Gastroesophageal sphincter (tissue), 4 donors: Measurements from ENCODE around the gene CFAP68. TPM values are rescaled to one million over a fixed set of nuclear protein-coding genes. Genes with fewer than 3 reads are reported as not detected.

Experiments used
- ATAC-seq: fragments of 150-250 bp; one replicate; pipeline ENCODE4 v1.9.1; 2016; ENCODE audit warnings: mild to moderate bottlenecking, moderate library complexity
- H3K27ac ChIP-seq, 4 donors: fragments of 200-600 bp; sonication (generic) in 3 of 4; 1 replicate in 3 of 4; 2 replicates in 1 of 4; pipeline ENCODE4 v1.5.1; 2016 to 2019
- H3K27me3 ChIP-seq: fragments of 200-600 bp; sonication (generic); one replicate; pipeline ENCODE4 v1.5.1; 2019
- H3K36me3 ChIP-seq, 2 donors: fragments of 200-600 bp; sonication (generic); one replicate each; pipeline ENCODE4 v1.5.1; 2019; ENCODE audit warnings: control low read depth in 1 of 2
- H3K4me1 ChIP-seq, 3 donors: fragments of 200-600 bp; sonication (generic); 1 replicate in 2 of 3; 2 replicates in 1 of 3; pipeline ENCODE4 v1.5.1; 2016 to 2019; ENCODE audit warnings: control low read depth in 2 of 3
- H3K4me3 ChIP-seq, 2 donors: fragments of 200-600 bp; sonication (generic); one replicate each; pipeline ENCODE4 v1.5.1; 2019; ENCODE audit warnings: mild to moderate bottlenecking in 1 of 2, moderate library complexity in 1 of 2
- H3K9me3 ChIP-seq, 3 donors: fragments of 200-600 bp; sonication (generic); one replicate each; pipeline ENCODE4 v1.5.1; 2017 to 2019; ENCODE audit warnings: control low read depth in 2 of 3
- EP300 ChIP-seq: sonication (generic); formaldehyde crosslinking; IDR thresholded peaks from one replicate; pipeline ENCODE4 v1.6.1; 2017; ENCODE audit warnings: antibody characterized with exemption, mild to moderate bottlenecking
- POLR2A ChIP-seq, 2 donors: fragments of 450-650 bp; IDR thresholded peaks; one replicate each; pipeline ENCODE4 v1.6.1; 2017; ENCODE audit warnings: antibody characterized with exemption in 2 of 2, mild to moderate bottlenecking in 2 of 2, moderate library complexity in 1 of 2
- POLR2AphosphoS5 ChIP-seq: sonication (generic); formaldehyde crosslinking; IDR thresholded peaks from one replicate; pipeline ENCODE4 v1.6.1; 2017; ENCODE audit warnings: antibody characterized with exemption
- WGBS, 2 donors: methylation state at CpG; one replicate each; pipeline ENCODE4 v1.1.5; 2018; ENCODE audit warnings: low coverage in 1 of 2; 5-methylcytosine and 5-hydroxymethylcytosine counted together
- total RNA-seq, 4 donors: library from RNA; depleted of rRNA; stranded (reverse); fragments of >200 nt; gene quantifications; one replicate each; pipeline ENCODE4 v1.1.0, GENCODE V29; 2016
- TF ChIP-seq, protein P1 (sequence below), 4 experiments: fragments of 200-600 bp in 2 of 4; fragments of 450-650 bp in 2 of 4; sonication (generic) in 1 of 4; IDR thresholded peaks; one replicate each; pipeline ENCODE4 v1.5.1; 2017 to 2019; ENCODE audit warnings: antibody characterized with exemption in 4 of 4, mild to moderate bottlenecking in 2 of 4, moderate library complexity in 2 of 4

The CFAP68 gene
- total RNA-seq, 4 donors from 2014 or later: 11.7 to 19.3 (median 17.5) TPM

DNA sequence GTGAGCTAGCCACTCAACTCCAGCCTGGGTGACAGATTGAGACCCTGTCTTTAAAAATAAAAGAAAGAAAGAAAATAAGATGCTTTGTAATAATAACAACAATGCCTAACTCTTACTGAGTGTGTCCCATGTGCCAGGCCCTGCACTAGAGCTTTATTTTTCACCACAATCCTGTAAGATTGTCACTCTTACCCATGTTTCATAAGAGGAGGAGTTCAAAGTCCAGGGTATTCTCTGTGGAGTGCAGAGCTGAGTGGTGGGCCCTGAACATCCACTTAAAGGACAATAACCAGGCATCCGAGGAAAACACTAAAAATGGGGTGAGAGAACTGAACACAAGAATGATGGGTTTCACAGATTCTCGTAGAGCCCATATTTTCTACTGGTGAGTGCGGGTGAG lies 38.4 kb downstream of the CFAP68 start:
- TF ChIP-seq POLR2A (IDR thresholded peaks at IDR 0.05): no peak
- no peak for TF ChIP-seq EP300
- no peak for TF ChIP-seq POLR2AphosphoS5
- TF ChIP-seq, protein P1, sequence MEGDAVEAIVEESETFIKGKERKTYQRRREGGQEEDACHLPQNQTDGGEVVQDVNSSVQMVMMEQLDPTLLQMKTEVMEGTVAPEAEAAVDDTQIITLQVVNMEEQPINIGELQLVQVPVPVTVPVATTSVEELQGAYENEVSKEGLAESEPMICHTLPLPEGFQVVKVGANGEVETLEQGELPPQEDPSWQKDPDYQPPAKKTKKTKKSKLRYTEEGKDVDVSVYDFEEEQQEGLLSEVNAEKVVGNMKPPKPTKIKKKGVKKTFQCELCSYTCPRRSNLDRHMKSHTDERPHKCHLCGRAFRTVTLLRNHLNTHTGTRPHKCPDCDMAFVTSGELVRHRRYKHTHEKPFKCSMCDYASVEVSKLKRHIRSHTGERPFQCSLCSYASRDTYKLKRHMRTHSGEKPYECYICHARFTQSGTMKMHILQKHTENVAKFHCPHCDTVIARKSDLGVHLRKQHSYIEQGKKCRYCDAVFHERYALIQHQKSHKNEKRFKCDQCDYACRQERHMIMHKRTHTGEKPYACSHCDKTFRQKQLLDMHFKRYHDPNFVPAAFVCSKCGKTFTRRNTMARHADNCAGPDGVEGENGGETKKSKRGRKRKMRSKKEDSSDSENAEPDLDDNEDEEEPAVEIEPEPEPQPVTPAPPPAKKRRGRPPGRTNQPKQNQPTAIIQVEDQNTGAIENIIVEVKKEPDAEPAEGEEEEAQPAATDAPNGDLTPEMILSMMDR (IDR thresholded peaks at IDR 0.05): no peak
- Histone ChIP-seq H3K4me1 (peaks cover 0 to 50% (median 10%) of the 10 kb centered on the region in 3 donors), H3K4me3 (no peak overlapping the region), H3K27ac (no peak overlapping the region), H3K9me3 (no peaks in the 10 kb centered on the region), H3K27me3 (no peaks in the 10 kb centered on the region), H3K36me3 (no peaks in the 10 kb centered on the region)
- no peak for ATAC-seq
- WGBS, 2 donors: 92 to 94% methylated on average over 3 of the region's 3 CpGs

DNA sequence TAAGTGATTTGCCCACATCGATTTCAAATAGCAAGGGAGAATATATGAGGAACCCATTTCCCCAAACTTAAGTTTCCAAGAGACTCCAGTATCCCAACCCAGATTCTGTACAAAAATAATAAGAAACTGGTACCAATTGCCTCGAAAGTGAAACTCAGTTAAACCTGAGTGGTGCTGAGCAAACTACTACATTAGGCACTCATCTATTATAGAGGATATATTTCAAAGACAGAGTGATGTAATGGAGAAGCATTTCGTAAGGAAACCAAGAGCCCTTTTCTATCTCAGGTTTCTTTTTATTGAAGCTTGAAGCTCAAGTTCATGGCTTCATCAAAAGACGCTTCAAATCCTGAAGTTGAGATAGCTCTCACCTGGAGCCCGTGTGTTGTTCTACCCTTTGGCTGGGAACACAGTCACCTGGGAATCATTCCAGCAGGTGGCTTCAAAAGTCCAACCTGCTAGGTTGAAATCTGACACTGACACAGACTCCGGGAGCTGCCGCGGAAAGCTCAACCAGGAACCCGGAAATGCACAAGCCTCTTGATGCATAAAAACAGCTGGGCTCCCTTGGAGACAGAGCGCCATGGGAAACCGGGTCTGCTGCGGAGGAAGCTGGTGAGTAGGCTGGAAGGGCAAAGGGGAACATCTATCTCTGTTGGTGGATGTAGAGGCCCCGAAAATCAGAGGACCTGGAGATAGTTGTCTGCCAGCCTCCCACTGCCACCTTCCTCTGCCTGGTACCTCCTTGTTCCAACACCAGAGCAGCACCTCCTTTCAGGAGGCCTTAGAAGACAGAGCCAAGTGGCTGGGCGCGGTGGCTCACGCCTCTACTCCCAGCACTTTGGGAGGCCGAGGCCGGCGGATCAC lies 39.3 kb downstream of the CFAP68 start, which contains the start of gene C11orf52:
Gene C11orf52 (plus strand): TSS at position 524 of the 867 bp plus-strand sequence. CDS start 60 bp downstream, at position 584.
- 50 to 79% methylated on average over 3 to 10 of the region's 19 CpGs for WGBS, 2 donors
- Histone ChIP-seq H3K27me3 (no peaks in the 10 kb centered on the region), H3K4me3 (no peak within 1 kb of the TSS), H3K36me3 (no peaks in the 10 kb centered on the region), H3K9me3 (no peaks in the 10 kb centered on the region), H3K27ac (peak within 1 kb of the TSS in 3 of 4 donors; percentile 27 to 50 (median 36)), H3K4me1 (peaks cover 2 to 54% (median 13%) of the 10 kb centered on the region in 3 donors)
- TF ChIP-seq POLR2AphosphoS5 (no peak), POLR2A (IDR thresholded peaks at IDR 0.05) (no peak), EP300 (no peak)
- TF ChIP-seq, protein P1 (IDR thresholded peaks at IDR 0.05): no peak
- ATAC-seq: no peak

DNA sequence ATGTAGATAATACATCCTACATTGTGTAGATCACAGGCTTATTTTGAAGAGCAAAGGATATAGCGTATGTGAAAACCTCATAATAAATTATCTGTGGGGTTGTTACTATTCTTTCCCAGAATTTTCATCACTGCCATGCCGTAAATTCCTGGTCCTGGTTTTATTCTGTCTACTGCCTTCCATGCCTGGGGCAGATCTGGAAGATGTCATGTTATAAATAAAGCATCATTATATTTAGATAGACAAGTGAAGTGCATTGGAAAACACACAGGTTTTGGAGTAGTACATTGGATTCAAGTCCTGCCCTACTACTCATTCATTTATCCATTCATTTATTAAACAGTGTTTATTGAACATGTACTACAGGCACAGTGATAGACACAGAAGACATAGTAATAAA lies 41.6 kb downstream of the CFAP68 start:
- WGBS, 2 donors: 49 to 71% methylated on average over 2 of the region's 2 CpGs
- no peaks in the 10 kb centered on the region for H3K9me3 ChIP-seq
- no peak overlapping the region for H3K4me3 ChIP-seq
- H3K27me3 ChIP-seq: no peaks in the 10 kb centered on the region
- TF ChIP-seq POLR2A (IDR thresholded peaks at IDR 0.05): no peak
- no peak for TF ChIP-seq EP300
- no peak for TF ChIP-seq POLR2AphosphoS5
- TF ChIP-seq, protein P1 (IDR thresholded peaks at IDR 0.05): no peak
- no peak for ATAC-seq
- peaks cover 8 to 54% (median 23%) of the 10 kb centered on the region in 3 donors for H3K4me1 ChIP-seq
- no peaks in the 10 kb centered on the region for H3K36me3 ChIP-seq
- peak overlapping the region in 2 of 4 donors; percentile 1 to 92 for H3K27ac ChIP-seq

DNA sequence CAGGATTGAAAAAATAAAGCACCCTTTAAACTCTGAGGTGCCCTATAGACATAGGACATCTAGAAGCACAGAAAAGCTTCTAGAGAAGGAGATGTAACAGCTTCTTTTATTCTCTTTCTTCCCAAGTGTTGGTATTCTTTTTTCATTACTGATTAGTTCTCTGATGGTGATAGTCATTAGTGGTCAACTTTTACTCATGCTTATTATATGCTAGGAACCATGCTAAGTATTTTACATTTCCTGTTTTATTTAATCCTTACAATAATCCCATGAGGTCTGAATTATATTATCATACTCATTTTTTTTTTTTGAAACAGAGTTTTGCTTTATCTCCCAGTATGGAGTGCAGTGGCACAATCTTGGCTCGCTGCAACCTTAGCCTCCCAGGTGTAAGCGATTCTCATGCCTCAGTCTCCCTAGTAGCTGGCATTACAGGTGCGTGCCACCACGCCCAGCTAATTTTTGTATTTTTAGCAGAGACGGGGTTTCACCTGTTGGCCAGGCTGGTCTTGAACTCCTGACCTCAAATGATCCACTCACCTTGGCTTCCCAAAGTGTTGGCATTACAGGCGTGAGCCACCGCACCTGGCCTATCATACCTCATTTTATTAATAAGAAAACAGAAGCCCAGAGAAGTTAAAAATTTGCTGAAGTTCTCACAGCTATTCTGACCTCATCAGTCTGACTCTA lies 42.3 kb downstream of the CFAP68 start:
- peaks cover 8 to 55% (median 28%) of the 10 kb centered on the region in 3 donors for H3K4me1 ChIP-seq
- no peak for ATAC-seq
- no peaks in the 10 kb centered on the region for H3K36me3 ChIP-seq
- 94 to 100% methylated on average over 2 to 7 of the region's 7 CpGs for WGBS, 2 donors
- H3K4me3 ChIP-seq: no peak overlapping the region
- peak overlapping the region in 3 of 4 donors; percentile 22 to 92 (median 91) for H3K27ac ChIP-seq
- no peaks in the 10 kb centered on the region for H3K9me3 ChIP-seq
- H3K27me3 ChIP-seq: no peaks in the 10 kb centered on the region
- no peak for TF ChIP-seq POLR2A (IDR thresholded peaks at IDR 0.05)
- no peak for TF ChIP-seq POLR2AphosphoS5
- no peak for TF ChIP-seq EP300
- TF ChIP-seq, protein P1 (IDR thresholded peaks at IDR 0.05): no peak
